Inferior parietal cortex (tissue), 1 donor: ENCODE data around the gene NT5DC1.

Experiments used
- DNase-seq: peaks from one replicate; pipeline ENCODE4 v3.0.0-alpha.2; 2016; ENCODE audit errors: extremely low spot score

The NT5DC1 gene

DNA sequence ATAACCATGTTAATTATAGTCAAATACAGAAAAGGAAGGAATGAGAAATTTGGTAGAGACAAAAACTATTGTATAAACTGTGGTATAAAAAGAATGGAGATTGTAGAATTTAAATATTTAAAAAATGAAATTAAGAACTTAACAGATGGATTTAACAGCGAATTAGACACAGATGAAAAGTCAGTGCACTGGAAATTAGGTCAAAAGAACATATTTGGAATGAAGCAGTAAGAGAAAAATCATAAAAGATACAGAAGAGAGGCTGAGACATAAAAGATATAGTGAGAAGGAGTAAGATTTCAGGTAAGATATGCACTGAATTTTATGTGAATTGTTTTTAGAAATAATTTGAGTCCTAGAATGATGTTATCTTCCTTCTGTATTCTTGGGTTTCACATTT is 139.2 kb downstream of the NT5DC1 start:
- no peak for DNase-seq

DNA sequence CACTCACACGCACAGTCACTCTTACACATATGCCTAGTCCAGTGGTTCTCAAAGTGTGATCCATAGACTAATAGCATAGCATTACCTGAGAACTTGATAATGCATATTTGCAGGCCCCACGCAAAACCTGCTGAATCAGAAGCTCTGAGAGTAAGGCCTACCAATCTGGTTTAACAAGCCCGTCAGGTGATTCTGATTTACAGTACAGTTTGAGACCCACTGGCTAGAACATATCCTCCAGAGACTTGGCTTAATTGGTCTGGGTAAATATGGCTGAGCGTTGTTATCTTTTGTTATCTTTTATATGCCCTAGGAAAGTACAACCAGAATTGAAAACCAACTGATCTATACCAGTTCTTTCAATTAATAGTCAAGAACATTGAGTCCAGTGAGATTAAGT is 143.6 kb downstream of the NT5DC1 start:
- DNase-seq = no peak

DNA sequence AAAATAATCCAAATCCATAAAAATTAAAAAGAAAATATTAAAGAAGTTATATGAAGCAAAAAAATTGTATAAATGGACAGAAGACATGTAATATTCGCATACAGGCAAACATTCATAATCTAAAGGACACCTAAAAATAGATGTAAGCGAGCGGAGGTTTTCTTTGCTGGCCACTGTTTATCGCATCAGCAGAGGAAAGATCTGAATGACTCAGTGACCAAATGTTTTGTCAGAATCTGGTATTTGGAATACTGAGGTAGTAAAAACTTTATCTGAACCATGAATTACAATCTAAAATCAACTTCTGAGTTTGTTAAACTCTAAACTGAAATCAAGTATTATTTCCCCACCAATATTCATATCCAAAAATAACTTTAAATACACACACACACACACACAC is 145.4 kb downstream of the NT5DC1 start:
- DNase-seq = no peak

DNA sequence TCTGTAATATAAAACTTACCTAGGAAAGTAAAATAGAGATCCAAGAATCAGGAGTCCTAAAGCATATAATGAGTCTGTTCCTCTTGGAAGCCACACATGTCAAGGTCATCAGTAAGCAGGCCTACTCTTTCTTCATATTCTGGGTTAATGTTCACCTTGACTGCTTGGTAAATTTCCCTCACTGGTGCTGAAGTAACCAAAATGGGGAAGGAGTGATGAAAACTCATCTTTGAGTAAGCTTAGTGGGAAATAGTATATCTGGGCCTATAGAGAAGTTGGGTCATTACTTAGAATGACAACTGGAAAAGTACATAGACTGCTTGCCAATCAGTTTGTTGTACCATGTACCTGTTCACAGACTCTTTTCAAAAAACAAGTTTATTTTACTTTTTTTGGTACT is 146.6 kb downstream of the NT5DC1 start:
- DNase-seq = no peak

DNA sequence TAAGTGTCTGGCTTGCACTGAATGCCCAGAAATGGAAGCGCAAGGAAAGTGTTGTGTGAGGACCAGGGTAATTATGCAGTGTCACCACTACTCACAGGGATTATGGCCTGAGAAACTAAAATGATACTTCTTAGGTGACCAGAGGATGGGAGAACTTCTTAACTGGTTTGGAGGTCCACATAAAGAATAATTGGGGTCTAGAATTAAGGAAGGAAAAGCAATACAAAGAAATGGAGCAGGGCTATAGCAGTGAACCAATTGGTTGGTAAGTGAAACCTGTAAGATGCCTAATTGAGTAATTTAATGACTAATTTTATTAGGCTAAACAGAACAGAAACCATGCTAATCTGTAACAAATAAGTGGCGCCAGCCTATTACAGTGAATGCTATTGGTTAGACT is 147.9 kb downstream of the NT5DC1 start:
- no peak for DNase-seq

DNA sequence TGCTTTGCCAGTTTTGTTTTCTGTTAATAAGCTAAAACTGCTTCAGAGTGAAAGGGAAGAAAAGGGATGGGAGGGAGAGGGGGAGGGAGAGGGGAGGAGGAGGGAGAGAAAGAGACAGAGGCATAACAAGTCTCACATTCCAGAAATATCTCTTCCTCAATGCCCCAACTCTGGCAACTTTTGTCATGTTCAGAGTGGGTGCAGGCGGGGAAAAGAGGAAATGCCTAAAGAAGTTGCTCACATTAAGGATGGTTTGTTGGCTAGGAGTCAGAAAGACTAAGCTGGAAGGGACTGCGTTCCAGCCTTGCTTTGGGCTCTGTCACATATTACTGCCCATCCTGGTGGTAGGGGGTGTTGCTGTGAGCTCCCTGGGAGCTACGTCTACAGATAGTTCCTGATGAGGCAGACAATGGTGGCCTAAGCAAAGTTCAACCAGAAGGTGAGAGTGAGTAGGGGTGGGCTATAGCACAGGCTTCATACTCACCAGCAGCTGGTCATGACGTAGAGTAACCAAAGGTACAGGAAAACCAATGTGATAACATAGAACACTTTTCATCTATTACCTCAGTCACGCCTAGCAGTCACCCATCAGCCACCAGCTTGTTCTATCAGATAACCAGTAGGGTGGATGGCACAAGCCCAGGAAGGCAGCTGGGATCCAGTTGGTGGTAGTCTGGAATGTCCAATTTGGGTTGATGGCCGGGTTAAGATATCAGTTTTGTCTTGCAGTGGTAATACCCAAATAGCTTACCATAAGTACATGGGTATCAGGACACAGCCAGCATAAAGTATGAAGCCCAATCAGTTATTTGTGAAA is 151.1 kb downstream of the NT5DC1 start:
- no peak for DNase-seq

DNA sequence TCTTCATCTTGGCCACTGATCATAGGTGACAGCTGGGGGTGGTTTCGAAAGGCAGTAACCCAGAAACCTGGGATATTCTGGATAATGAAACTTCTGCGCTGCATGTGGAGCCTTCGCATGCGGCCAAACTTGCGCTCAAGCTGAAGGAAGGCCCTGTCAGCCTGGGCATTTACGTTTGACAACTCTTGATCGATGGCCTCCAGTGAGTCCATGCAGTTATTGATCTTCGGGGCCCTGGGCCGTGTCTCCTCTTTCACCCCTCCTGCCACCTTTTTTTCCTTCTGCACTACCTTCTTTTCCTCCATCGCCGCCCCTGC is 152.5 kb downstream of the NT5DC1 start:
- DNase-seq = no peak

DNA sequence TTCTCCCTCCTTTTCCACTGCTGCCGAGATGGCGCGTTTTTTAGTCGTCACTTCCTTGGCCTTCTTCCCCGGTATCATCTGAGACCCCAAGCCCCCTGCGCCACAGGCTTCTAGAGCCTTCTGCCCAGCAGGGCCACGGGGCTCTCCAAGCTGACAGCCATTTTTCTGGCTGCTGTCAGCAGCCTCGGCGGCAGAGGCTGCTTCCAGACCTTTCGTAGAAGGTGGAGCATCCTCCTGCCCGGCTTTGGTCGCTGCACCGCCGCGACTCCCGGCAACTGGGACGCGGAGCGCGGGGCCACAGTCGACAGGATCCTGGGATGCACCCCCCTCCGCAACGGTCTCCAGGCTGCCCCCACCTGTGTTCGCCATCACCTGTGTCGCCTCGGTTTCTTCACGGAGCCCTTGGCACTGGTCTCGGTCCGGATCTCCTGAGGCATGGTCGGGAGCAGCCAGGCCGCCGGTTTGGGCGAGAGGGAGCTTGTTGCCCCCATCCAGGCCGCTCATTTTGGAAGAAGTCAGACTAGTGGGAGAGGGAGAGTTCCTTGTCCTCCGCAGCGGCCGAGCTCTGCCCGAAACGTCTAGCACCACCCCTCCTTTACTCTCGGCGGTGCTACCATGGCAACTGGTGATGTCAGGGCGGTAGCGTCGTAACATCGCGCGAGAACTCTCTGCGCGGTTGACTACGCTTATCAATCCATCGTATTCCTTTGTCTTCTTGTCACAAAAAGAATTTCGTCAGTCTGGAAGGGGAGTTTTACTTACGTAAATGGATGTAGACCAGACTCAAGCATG is 153.0 kb downstream of the NT5DC1 start, which contains the start of gene TSPYL4:
Gene TSPYL4 (minus strand): TSS at position 571 of the 792 bp plus-strand sequence. CDS start 67 bp downstream, at position 504.
- DNase-seq = peak; percentile 97

DNA sequence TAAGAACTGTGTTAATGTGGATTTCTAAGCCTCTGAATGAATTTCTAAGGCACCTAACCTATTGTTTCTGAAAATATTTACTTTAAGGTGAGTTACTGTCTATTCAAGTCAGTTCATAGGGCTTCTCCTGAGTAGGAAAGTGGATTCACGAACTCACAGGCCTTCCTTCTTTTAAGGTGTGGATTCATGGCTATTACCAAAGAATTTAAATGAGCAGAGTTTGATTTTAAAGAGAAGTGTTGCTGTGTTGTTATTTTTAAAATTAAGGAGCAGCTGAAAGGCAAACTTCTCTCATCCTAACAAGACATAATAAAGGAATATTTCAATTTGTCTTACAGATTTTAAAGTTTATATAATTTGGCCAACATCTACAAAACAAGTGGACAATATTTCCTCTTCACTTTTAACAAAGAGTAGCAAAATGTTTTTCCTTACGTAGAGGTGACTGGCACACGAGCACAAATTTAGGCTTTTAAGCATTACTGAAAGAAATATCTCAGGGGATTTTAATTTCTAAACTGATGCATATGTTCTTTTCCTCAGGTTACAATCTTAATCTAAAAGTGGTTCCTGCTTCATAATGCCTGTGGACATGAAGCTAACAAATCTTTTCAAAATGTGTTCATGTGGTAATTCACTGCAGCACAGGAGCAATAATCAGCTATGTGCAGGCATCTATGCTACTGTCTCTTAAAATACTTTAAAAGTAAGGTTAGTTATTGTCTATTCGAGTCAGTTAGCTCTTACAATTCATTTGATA is 153.8 kb downstream of the NT5DC1 start:
- DNase-seq = no peak

DNA sequence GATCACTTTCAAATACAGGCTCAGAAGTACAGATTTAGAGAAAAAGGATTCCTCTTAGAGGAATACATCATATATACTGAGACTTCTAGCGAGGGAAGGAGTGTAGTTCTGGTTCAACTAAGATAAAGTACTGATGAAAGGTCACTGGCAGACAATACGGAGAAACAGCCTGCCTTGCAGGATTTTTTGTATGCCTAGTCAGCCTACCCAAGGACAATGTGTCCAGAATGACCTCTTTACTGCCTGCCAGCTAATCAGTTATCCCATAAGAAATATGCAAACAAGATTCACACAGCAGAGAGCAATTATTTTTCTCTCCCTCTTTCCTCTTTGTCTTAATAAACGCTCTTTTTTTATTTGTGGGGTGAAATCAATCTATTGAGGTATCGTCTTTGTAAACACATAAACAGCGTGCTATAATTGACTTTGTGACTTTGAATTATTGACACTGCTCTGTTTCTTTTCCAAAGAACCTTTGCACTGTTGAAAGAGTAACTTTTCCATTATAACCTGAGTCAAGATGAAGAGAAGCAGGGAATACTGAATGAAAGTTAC is 154.7 kb downstream of the NT5DC1 start:
- DNase-seq = no peak

DNA sequence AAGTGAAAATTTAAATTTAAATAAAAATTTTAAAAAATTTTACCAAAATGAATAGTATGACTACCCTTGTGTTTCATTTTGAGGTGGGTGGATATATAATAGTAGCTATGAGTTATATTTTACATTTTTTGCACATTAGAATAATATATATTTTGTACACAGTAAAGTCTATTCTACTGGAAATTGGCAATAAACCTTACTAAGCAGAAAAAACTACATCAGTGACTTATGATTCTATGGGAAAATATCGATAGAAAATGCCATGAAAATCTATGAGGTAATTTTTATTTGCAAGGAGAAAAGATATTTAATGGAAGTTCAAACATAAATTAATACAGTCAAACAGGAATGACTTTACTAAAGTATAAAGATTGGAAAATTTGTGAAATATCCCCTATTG is 156.0 kb downstream of the NT5DC1 start:
- DNase-seq = no peak

DNA sequence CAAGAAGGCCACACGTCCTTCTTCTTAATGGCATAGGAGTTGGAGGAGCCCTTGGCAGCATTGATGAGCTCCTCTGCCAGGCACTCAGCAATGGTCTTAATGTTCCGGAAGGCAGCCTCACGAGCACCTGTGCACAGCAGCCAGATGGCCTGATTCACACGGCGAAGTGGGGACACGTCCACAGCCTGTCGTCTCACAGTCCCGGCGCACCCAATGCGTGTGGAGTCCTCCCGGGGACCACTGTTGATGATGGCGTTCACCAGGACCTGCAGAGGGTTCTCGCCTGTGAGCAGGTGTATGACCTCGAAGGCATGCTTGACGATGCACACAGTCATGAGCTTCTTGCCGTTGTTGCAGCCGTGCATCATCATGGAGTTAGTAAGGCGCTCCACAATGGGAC is 157.9 kb downstream of the NT5DC1 start:
- DNase-seq = no peak

DNA sequence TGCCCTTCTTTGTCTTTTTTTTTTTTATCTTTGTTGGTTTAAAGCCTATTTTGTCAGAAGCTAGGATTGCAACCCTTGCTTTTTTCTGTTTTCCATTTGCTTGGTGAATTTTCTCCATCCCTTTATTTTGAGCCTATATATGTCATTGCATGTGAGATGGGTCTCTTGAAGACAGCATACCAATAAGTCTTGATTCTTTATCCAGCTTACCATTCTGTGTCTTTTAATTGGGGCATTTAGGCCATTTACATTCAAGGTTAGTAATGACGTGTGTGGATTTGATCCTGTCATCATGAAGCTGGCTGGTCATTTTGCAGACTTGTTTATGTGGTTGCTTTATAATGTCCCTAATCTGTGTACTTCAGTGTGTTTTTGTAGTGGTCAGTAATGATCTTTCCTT is 162.7 kb downstream of the NT5DC1 start:
- no peak for DNase-seq

DNA sequence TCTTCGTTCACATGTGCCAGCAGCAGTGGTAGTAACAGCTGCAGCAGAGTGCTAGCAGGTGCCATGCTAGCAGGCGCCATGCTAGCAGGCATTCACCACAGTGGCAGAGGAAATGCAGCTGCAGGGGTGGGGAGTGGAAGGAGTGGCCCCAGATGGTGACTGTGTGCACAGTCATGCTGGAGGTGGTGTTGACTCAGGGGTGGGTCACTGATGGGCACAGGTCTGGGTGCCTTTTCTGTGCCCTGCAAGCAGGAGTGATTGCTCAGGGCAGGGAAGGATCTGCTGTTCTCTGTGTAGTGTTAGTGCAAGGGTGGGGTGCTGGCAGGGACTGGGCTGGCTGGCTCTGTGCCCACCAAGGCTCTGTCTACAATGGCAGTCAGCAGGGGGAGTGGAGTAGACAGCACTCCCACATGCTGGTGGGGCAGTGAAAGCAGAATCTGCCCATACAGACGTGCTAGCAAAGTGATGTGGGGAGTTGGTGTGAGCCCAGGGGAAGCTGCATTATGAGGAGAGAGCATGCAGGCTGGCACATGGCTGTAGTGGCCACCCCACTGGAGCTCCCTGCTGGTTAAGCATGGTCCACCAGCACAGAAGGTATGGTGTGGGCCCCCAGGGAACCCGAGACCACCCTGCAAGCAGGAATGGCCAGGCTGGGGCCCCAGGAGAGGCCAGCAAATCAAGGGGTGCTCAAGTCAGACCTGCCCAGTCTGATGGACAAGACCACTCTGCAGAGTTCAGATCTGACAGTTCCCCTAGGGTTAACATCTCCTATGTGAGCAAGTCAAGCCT is 164.6 kb downstream of the NT5DC1 start:
- DNase-seq = no peak

DNA sequence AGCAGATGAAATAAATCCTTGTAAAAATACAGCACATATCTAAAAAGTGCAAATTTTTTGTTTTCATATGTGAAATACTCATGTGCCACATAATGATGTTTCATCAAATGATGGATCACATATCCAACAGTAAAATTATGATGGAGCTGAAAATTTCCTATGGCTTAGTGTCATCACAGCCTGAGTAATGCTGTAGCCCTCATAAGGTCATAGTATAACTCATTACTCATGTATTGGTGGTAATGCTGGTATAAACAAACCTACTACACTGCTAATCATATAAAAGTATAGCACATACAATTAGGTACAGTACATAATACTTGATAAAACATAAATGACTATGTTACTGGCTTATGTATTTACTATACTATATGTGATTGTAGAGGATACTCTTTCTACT is 166.2 kb downstream of the NT5DC1 start:
- no peak for DNase-seq

DNA sequence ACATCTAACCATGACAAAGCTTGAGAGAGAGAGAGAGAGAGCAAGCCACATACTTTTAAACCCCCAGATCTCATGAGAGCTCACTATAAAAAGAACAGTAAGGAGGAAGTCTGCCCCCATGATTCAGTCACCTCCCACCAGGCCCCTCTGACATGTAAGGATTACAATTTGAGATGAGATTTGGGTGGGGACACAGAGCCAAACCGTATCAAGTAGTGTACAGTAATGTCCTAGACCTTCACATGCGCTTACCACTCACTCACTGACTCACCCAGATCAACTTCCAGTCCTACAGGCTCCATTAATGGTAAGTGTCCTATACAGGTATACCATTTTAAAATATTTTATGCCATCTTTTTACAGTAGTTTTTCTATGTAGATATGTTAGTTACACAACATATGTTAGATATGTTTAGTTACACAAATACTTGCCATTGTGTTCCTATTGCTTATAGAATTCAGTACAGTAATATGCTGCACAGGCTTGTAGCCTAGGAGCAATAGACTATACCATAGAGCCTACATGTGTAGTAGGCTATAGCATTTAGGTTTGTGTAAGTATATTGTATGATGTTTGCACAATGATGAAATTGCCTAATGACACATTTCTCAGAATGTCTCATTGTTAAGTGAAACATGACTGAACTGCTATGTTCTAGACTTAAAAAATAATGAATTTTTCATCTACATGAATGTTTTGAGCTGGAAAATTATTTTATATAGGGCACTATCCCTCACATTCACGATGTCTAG is 167.4 kb downstream of the NT5DC1 start:
- no peak for DNase-seq

DNA sequence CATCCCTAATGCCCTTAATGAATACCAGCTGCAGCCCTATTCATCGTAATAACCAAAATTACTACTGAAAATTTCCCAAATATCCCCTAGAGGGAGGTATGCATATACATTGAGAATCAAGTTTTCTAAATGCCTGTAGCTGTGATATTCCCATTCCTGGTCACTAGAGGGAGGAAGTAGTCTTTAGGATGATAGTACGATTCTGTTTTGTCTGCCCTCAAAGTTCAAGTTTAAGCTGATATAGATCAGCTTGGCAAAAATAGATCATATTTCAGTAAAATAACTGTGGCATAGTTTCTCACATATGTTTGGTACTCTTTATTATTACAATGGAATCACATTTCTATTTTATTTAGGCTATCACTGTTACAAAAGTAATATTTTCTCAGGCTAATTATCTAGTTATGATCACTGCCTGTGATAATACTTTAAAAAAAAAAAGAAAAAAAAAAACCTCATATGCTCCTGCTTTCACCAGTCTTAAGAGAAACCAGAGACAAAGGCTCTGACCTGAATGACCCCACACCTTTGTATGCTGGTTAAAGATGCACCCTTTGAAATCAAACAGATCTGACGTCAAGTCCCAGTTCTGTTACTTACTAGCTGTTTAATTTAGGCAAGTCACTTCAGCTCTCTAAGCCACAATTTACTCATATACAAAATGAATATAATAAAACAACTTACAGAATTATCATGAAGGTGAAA is 168.1 kb downstream of the NT5DC1 start:
- DNase-seq = peak; percentile 75

DNA sequence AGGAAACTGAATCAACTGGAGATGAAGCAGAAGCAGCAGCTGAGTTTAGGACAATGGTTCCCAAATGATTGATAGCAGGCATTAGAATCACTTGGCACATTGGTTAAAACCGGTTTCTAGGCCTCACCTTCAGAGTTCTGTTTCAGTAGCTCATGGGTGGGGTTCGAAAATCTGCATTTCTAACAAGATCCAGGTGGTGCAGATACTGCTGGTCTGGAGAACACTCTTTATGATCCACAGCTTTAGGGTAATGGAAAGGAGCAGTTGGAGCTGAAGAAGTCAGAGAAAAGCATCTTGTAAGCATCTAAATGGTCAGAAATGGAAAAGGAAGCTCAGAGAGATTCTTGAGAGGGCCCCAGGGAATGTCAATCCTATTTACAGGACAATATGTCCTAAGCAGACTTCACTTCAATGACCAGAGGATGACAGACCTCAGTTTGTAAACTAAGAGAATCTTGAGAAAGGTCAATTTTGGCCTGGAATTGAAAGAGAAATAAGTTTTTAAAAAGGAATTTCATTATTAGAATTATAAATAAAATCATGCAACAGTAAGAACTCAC is 170.6 kb downstream of the NT5DC1 start:
- DNase-seq = no peak

DNA sequence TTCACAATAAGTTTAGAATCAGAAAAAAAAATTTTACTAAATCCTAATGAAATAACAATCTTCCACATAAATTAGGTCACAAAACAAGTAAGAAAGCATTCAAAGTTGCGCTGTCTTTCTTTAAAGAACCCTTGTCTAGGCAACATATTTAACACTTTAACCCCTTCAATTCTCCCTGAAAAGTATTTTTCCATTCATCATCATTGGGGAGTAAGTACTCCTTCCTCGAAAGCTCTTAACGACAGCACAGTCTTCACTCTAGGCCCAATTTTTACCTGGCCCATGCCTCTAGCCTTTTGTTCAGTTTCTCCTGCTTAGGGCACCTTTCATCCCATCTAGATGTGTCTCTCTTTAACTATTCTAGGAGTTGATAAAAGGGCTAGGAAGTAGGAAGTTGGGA is 176.5 kb downstream of the NT5DC1 start:
- DNase-seq = no peak

DNA sequence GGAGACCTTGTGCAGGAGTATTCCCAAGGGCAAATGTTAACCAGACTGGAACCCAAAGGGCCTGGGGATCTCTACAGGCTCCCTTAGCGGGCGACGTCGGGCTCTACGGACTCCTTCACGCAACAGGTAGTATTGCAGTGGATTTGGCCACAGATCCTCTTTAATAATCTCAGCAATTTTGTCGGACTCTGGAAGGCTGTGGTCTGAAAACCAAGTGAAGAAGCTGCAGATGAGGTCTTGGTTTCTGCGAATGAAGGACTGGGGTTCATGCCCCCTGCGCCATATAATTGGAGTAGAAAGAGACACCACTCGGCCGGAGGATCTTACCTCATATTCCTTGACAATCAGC is 177.8 kb downstream of the NT5DC1 start:
- no peak for DNase-seq
